A549 (cell line): ENCODE data around the gene RNASEH2C. TPM values are rescaled to one million over a fixed set of nuclear protein-coding genes. Genes with fewer than 3 reads are reported as not detected.
A peak's percentile ranks its signal among the peaks of the same experiment; 100 is the strongest.
"Not testable (repeated sequence)": the region's sequence is repeated elsewhere in the genome, so short reads cannot be mapped to it uniquely, and the experiment has no call there.

ENCODE experiments used
- ATAC-seq, 2 experiments: fragments of 200-7000 bp in 1 of 2; fragments of >200 bp in 1 of 2; cut with Nextera tagmentation in 1 of 2; cut with Tn5 transposase in 1 of 2; 3 replicates each; pipeline versions ENCODE4 v1.8.0 to v1.9.1; 2018 to 2020; ENCODE audit warnings: mild to moderate bottlenecking in 1 of 2, moderate library complexity in 1 of 2
- CTCF ChIA-PET: fragments of 300-600 bp; sonication (Branson Sonifier 250); formaldehyde crosslinking; extraction: SDS; loops from one replicate; lab custom pipeline; 2021; ENCODE audit warnings: antibody characterized with exemption, inconsistent platforms; lab: Yijun Ruan, JAX
- POLR2A ChIA-PET: fragments of 350-600 bp; formaldehyde crosslinking; extraction: SDS; loops from one replicate; lab custom pipeline; 2021; ENCODE audit warnings: antibody characterized with exemption, inconsistent platforms; lab: Yijun Ruan, JAX
- DNase-seq, 2 experiments: peaks; one replicate each; pipeline versions ENCODE4 v3.0.0 to v3.0.0-alpha.2; 2011 to 2016; ENCODE audit warnings: low read depth in 1 of 2, low spot score in 1 of 2
- FAIRE-seq: peaks from 2 replicates; lab custom pipeline; 2011; peaks lifted over from hg19 to GRCh38; lab: Jason Lieb, UNC
- H3K27ac ChIP-seq, 2 experiments: fragments of >200 bp; sonication (Bioruptor Twin); formaldehyde crosslinking; 3 replicates each; pipeline ENCODE4 v1.5.1; 2016 to 2017
- H3K4me1 ChIP-seq: fragments of >200 bp; sonication (Bioruptor Twin); formaldehyde crosslinking; 3 replicates; pipeline ENCODE4 v1.6.1; 2016
- H3K4me2 ChIP-seq: fragments of >200 bp; sonication (Bioruptor Twin); formaldehyde crosslinking; 3 replicates; pipeline ENCODE4 v1.6.1; 2016
- H3K4me3 ChIP-seq: fragments of >200 bp; sonication (Bioruptor Twin); formaldehyde crosslinking; 3 replicates; pipeline ENCODE4 v1.5.1; 2016
- H3K9me3 ChIP-seq: fragments of >200 bp; sonication (Bioruptor Twin); formaldehyde crosslinking; 3 replicates; pipeline ENCODE4 v1.6.1; 2016
- CBX2 ChIP-seq: fragments of 200-600 bp; sonication (generic); IDR thresholded peaks from 2 replicates; pipeline ENCODE4 v1.6.1; 2016; ENCODE audit warnings: low read depth, mild to moderate bottlenecking, borderline replicate concordance
- CBX8 ChIP-seq: fragments of 200-600 bp; sonication (generic); IDR thresholded peaks from 2 replicates; pipeline ENCODE4 v1.6.1; 2016
- CEBPB ChIP-seq, 2 experiments: fragments of >200 bp in 1 of 2; sonication (Bioruptor Twin) in 1 of 2; formaldehyde crosslinking in 1 of 2; IDR thresholded peaks; 2 replicates each; pipeline ENCODE4 v1.6.1; 2012 to 2016
- CHD2 ChIP-seq: fragments of 150-350 bp; IDR thresholded peaks from 2 replicates; pipeline ENCODE4 v1.6.1; 2014; ENCODE audit warnings: low read length; ENCODE audit not compliant: partially characterized antibody
- CHD4 ChIP-seq: fragments of 200-600 bp; sonication (generic); IDR thresholded peaks from 2 replicates; pipeline ENCODE4 v1.6.1; 2016; ENCODE audit warnings: antibody characterized with exemption, mild to moderate bottlenecking, borderline replicate concordance
- EHMT2 ChIP-seq: fragments of 200-600 bp; sonication (generic); IDR thresholded peaks from 2 replicates; pipeline ENCODE4 v1.6.1; 2016; ENCODE audit warnings: antibody characterized with exemption, low read depth, mild to moderate bottlenecking, moderate library complexity
- FOSB ChIP-seq: fragments of 250-450 bp; sonication (Bioruptor Pico); IDR thresholded peaks from 2 replicates; pipeline ENCODE4 v1.5.0; 2020; ENCODE audit warnings: mild to moderate bottlenecking, moderate library complexity
- FOSL2 ChIP-seq, 2 experiments: fragments of 450-650 bp in 1 of 2; fragments of >200 bp in 1 of 2; sonication (Bioruptor Twin) in 1 of 2; formaldehyde crosslinking; IDR thresholded peaks; 2 replicates each; pipeline versions ENCODE4 v1.5.0 to v1.6.1; 2016 to 2020; ENCODE audit warnings: mild to moderate bottlenecking in 1 of 2, moderate library complexity in 1 of 2
- FOXS1 ChIP-seq: fragments of 250-450 bp; sonication (Bioruptor Pico); IDR thresholded peaks from 2 replicates; pipeline ENCODE4 v1.5.0; 2020; ENCODE audit warnings: mild to moderate bottlenecking, moderate library complexity
- HDAC2 ChIP-seq: fragments of 200-600 bp; sonication (generic); IDR thresholded peaks from 2 replicates; pipeline ENCODE4 v1.6.1; 2016
- KDM1A ChIP-seq: fragments of 200-600 bp; sonication (generic); IDR thresholded peaks from 2 replicates; pipeline ENCODE4 v1.6.1; 2016; ENCODE audit warnings: low read depth, mild to moderate bottlenecking
- MYC ChIP-seq: IDR thresholded peaks from 2 replicates; pipeline ENCODE4 v1.6.1; 2012; ENCODE audit warnings: mild to moderate bottlenecking, inconsistent platforms, low read length, improper control_type of control experiment, borderline replicate concordance
- NR3C1 ChIP-seq: fragments of >200 bp; sonication (Bioruptor Twin); formaldehyde crosslinking; IDR thresholded peaks from 3 replicates; pipeline ENCODE4 v1.6.1; 2017
- PHF8 ChIP-seq: fragments of 200-600 bp; sonication (generic); IDR thresholded peaks from 2 replicates; pipeline ENCODE4 v1.6.1; 2016; ENCODE audit warnings: low read depth, mild to moderate bottlenecking, antibody characterized with exemption, moderate library complexity, borderline replicate concordance
- RAD21 ChIP-seq, 2 experiments: fragments of >200 bp in 1 of 2; sonication (Bioruptor Twin) in 1 of 2; formaldehyde crosslinking in 1 of 2; IDR thresholded peaks in 1 of 2; conservative IDR thresholded peaks in 1 of 2; 2 replicates in 1 of 2; 3 replicates in 1 of 2; pipeline ENCODE4 v1.6.1; 2012 to 2018; ENCODE audit warnings: inconsistent platforms in 1 of 2
- RNF2 ChIP-seq: fragments of 200-600 bp; sonication (generic); IDR thresholded peaks from 2 replicates; pipeline ENCODE4 v1.6.1; 2016; ENCODE audit warnings: low read depth, mild to moderate bottlenecking, antibody characterized with exemption, moderate library complexity, borderline replicate concordance
- SMC3 ChIP-seq: fragments of >200 bp; sonication (Bioruptor Twin); formaldehyde crosslinking; IDR thresholded peaks from 3 replicates; pipeline ENCODE4 v1.6.1; 2018; ENCODE audit warnings: inconsistent platforms
- WGBS: methylation state at CpG from one replicate; pipeline ENCODE4 v1.1.6; 2017; ENCODE audit errors: missing lambda C conversion rate; 5-methylcytosine and 5-hydroxymethylcytosine counted together
- polyA plus RNA-seq, 4 experiments: library from polyadenylated mRNA; depleted of rRNA in 3 of 4; stranded (reverse); fragments of >200 nt; fragmentation: RNase III in 1 of 4; extraction: RNeasy Plus Mini Kit Qiagen cat#74134 plus additional on column Dnase treatment in 1 of 4; gene quantifications; 2 replicates in 3 of 4; 3 replicates in 1 of 4; pipeline ENCODE4 v1.2.3, GENCODE V29; 2011 to 2017
- TF ChIP-seq, protein P1 (sequence below): fragments of >200 bp; sonication (Bioruptor Twin); formaldehyde crosslinking; IDR thresholded peaks from 2 replicates; pipeline ENCODE4 v1.6.1; 2016
- TF ChIP-seq, protein P2 (sequence below): fragments of 150-350 bp; IDR thresholded peaks from 2 replicates; pipeline ENCODE4 v1.6.1; 2014; ENCODE audit warnings: low read depth, mild to moderate bottlenecking, low read length
- TF ChIP-seq, protein P3 (sequence below): fragments of >200 bp; sonication (Bioruptor Twin); formaldehyde crosslinking; IDR thresholded peaks from 3 replicates; pipeline ENCODE4 v1.5.1; 2016
- TF ChIP-seq, protein P4 (sequence below): fragments of 250-450 bp; sonication (Bioruptor Pico); IDR thresholded peaks from 2 replicates; pipeline ENCODE4 v1.5.0; 2020; ENCODE audit warnings: low read depth, mild to moderate bottlenecking, moderate library complexity
- TF ChIP-seq, protein P5 (sequence below): fragments of 250-450 bp; sonication (Bioruptor Pico); IDR thresholded peaks from 2 replicates; pipeline ENCODE4 v1.5.0; 2021; ENCODE audit warnings: mild to moderate bottlenecking, moderate library complexity, borderline replicate concordance

RNASEH2C gene
- polyA plus RNA-seq, 2 of the 4 experiments (the other 2 are of a cell fraction): 15.1 to 36.9 TPM

DNA sequence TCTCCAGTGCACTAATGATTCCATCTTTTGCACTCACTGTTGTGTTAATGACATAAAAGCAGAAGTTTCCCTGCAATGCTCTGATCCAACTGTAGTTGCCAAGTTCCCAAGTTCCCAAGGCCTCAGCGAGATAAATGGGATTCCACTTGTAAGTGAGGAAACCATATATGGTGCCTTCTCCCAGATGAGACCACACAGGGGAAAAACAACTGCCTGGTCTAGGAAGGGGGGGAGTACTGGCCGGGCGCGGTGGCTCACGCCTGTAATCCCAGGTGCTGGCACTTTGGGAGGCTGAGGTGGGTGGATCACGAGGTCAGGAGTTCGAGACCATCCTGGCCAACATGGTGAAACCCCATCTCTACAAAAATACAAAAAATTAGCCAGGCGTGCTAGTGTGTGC, 34.6 kb downstream of the RNASEH2C start:
- no peak for TF ChIP-seq NR3C1
- TF ChIP-seq HDAC2: no peak
- TF ChIP-seq FOSB: no peak
- TF ChIP-seq CHD4: no peak
- no peak for TF ChIP-seq KDM1A
- TF ChIP-seq, protein P1, sequence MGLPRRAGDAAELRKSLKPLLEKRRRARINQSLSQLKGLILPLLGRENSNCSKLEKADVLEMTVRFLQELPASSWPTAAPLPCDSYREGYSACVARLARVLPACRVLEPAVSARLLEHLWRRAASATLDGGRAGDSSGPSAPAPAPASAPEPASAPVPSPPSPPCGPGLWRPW: no peak
- TF ChIP-seq, protein P2, sequence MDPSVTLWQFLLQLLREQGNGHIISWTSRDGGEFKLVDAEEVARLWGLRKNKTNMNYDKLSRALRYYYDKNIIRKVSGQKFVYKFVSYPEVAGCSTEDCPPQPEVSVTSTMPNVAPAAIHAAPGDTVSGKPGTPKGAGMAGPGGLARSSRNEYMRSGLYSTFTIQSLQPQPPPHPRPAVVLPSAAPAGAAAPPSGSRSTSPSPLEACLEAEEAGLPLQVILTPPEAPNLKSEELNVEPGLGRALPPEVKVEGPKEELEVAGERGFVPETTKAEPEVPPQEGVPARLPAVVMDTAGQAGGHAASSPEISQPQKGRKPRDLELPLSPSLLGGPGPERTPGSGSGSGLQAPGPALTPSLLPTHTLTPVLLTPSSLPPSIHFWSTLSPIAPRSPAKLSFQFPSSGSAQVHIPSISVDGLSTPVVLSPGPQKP: no peak
- no peak for TF ChIP-seq EHMT2
- TF ChIP-seq CBX2: no peak
- TF ChIP-seq FOXS1 (CRISPR knock-in tag): no peak
- TF ChIP-seq RAD21 (conservative IDR thresholded peaks at IDR 0.05 in 1 of 2, IDR thresholded peaks at IDR 0.05 in 1 of 2): no peak
- TF ChIP-seq, protein P3, sequence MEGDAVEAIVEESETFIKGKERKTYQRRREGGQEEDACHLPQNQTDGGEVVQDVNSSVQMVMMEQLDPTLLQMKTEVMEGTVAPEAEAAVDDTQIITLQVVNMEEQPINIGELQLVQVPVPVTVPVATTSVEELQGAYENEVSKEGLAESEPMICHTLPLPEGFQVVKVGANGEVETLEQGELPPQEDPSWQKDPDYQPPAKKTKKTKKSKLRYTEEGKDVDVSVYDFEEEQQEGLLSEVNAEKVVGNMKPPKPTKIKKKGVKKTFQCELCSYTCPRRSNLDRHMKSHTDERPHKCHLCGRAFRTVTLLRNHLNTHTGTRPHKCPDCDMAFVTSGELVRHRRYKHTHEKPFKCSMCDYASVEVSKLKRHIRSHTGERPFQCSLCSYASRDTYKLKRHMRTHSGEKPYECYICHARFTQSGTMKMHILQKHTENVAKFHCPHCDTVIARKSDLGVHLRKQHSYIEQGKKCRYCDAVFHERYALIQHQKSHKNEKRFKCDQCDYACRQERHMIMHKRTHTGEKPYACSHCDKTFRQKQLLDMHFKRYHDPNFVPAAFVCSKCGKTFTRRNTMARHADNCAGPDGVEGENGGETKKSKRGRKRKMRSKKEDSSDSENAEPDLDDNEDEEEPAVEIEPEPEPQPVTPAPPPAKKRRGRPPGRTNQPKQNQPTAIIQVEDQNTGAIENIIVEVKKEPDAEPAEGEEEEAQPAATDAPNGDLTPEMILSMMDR: no peak
- TF ChIP-seq, all 56 proteins: peak for 0
- FAIRE-seq (no peak), ATAC-seq (no peak), DNase-seq (no peak)
- CTCF ChIA-PET: interaction anchor here (0.6 to 1.3 kb wide), 4 partner anchors 20 to 248 kb away, joined by 3 to 4 read pairs (median 3); partner anchors contain the start of gene MUS81
- Histone ChIP-seq H3K4me2 (no peak overlapping the region), H3K27ac (no peak overlapping the region), H3K4me1 (no peaks in the 10 kb centered on the region), H3K4me3 (no peak overlapping the region), H3K9me3 (no peaks in the 10 kb centered on the region)
- WGBS: 59% methylated on average over 8 of the region's 8 CpGs
- POLR2A ChIA-PET: no interaction called here

DNA sequence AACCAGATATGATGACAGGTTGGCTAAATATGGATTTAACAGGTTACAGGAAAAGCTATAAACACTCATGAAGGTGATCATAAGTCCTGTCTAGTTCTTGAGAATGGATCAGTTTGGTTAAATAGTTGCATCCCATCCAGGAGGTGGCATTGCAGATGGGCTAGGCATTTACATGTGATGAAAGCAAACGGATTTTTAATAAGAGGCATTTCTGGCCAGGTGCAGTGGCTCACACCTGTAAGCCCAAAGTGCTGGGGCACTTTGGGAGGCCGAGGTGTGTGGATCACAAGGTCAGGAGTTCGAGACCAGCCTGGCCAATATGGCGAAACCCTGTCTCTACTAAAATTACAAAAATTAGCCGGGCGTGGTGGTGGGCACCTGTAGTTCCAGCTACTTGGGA, 37.1 kb downstream of the RNASEH2C start:
- CTCF ChIA-PET: interaction anchor here (0.7 kb wide), 2 partner anchors 28 to 339 kb away, joined by 3 read pairs; partner anchors contain the start of gene KAT5
- POLR2A ChIA-PET, DNase-seq, H3K4me2 ChIP-seq, FAIRE-seq, ATAC-seq, H3K27ac ChIP-seq, H3K9me3 ChIP-seq, H3K4me1 ChIP-seq, H3K4me3 ChIP-seq: not testable (repeated sequence)
- TF ChIP-seq RNF2 (peak; percentile 84; the same call in 1 of the 2 replicates), CBX8 (peak; percentile 76; the same call in 1 of the 2 replicates)
- 49% methylated on average over 6 of the region's 6 CpGs for WGBS

DNA sequence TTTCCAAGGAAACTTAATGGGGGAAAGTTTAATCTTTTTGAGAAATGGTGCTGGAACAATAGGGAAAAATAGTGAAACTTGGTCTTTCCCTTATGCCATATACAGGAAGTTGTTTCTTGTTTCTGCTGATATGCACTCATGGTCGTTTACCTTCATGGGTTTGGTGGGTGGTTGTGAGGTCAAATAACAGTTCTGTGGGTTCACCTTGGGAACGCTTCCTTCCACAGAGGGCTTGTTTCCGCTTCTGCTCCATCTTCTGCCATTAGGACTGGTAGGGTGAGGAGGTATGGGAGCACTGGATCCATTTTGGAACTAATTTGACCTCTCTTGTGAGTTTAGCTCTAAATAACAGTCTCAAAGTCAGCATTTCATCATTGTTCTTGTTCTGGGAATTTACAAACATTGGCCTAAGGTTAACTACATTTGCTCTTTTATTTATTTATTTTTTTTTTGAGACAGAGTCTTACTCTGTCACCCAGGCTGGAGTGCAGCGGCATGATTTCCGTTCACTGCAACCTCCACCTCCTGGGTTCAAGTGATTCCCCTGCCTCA, 40.3 kb downstream of the RNASEH2C start:
- ATAC-seq: no peak
- TF ChIP-seq PHF8 (no peak), CEBPB (IDR thresholded peaks at IDR 0.05) (no peak), SMC3 (no peak), FOSL2 (IDR thresholded peaks at IDR 0.05) (no peak), FOSL2 (CRISPR knock-in tag; IDR thresholded peaks at IDR 0.05) (no peak), MYC (no peak), CHD2 (no peak), RNF2 (no peak), FOSB (no peak)
- TF ChIP-seq, protein P4, sequence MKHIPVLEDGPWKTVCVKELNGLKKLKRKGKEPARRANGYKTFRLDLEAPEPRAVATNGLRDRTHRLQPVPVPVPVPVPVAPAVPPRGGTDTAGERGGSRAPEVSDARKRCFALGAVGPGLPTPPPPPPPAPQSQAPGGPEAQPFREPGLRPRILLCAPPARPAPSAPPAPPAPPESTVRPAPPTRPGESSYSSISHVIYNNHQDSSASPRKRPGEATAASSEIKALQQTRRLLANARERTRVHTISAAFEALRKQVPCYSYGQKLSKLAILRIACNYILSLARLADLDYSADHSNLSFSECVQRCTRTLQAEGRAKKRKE (CRISPR knock-in tag): no peak
- TF ChIP-seq, protein P5, sequence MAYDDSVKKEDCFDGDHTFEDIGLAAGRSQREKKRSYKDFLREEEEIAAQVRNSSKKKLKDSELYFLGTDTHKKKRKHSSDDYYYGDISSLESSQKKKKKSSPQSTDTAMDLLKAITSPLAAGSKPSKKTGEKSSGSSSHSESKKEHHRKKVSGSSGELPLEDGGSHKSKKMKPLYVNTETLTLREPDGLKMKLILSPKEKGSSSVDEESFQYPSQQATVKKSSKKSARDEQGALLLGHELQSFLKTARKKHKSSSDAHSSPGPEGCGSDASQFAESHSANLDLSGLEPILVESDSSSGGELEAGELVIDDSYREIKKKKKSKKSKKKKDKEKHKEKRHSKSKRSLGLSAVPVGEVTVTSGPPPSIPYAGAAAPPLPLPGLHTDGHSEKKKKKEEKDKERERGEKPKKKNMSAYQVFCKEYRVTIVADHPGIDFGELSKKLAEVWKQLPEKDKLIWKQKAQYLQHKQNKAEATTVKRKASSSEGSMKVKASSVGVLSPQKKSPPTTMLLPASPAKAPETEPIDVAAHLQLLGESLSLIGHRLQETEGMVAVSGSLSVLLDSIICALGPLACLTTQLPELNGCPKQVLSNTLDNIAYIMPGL (CRISPR knock-in tag): no peak
- CTCF ChIA-PET: interaction anchor here (0.6 to 1.3 kb wide), 3 partner anchors 13 to 342 kb away, joined by 3 read pairs; no protein-coding TSS in a partner anchor
- Histone ChIP-seq H3K4me2 (no peak overlapping the region), H3K27ac (no peak overlapping the region), H3K4me1 (no peaks in the 10 kb centered on the region), H3K9me3 (no peaks in the 10 kb centered on the region), H3K4me3 (no peak overlapping the region)
- no peak for DNase-seq
- WGBS: 76% methylated on average over 5 of the region's 5 CpGs
- no peak for FAIRE-seq
- POLR2A ChIA-PET: no interaction called here
